WTC11 (cell line): Measurements from ENCODE around the gene PUDP. TPM values are rescaled to one million over a fixed set of nuclear protein-coding genes. Genes with fewer than 3 reads are reported as not detected.

Source experiments
- ATAC-seq: fragments of 200-7000 bp; cut with Tn5 transposase; 2 replicates; pipeline ENCODE4 v1.10.0; 2021; ENCODE audit warnings: mild to moderate bottlenecking, moderate library complexity
- CTCF ChIA-PET: fragments of 300-600 bp; sonication (Branson Sonifier 250); formaldehyde crosslinking; loops from one replicate; lab custom pipeline; 2021; ENCODE audit warnings: antibody characterized with exemption; lab: Charles Lee
- POLR2A ChIA-PET: fragments of 350-600 bp; sonication (Branson Sonifier 250); formaldehyde crosslinking; loops from one replicate; lab custom pipeline; 2021; ENCODE audit warnings: antibody characterized with exemption; lab: Charles Lee
- DNase-seq: peaks from one replicate; pipeline ENCODE4 v3.0.0; 2021; ENCODE audit warnings: low spot score
- H3K27ac Mint-ChIP-seq: 2 replicates; pipeline ENCODE4 v1.8.0; 2021; ENCODE audit warnings: mixed read lengths
- H3K27me3 Mint-ChIP-seq: 2 replicates; pipeline ENCODE4 v1.8.0; 2021; ENCODE audit warnings: low read depth, mild to moderate bottlenecking, moderate library complexity, mixed read lengths
- H3K36me3 Mint-ChIP-seq: 2 replicates; pipeline ENCODE4 v1.8.0; 2021; ENCODE audit warnings: mixed read lengths
- H3K4me1 Mint-ChIP-seq: 2 replicates; pipeline ENCODE4 v1.8.0; 2022; ENCODE audit warnings: mixed read lengths
- H3K4me3 Mint-ChIP-seq: 2 replicates; pipeline ENCODE4 v1.8.0; 2021; ENCODE audit warnings: mild to moderate bottlenecking, moderate library complexity, mixed read lengths
- H3K9me3 Mint-ChIP-seq: 2 replicates; pipeline ENCODE4 v1.8.0; 2021; ENCODE audit warnings: mixed read lengths
- ATF1 ChIP-seq: sonication (generic); formaldehyde crosslinking; IDR thresholded peaks from 2 replicates; pipeline ENCODE4 v1.8.1; 2023; ENCODE audit warnings: mild to moderate bottlenecking, moderate library complexity, missing genetic modification reagents
- ATF6 ChIP-seq: sonication (generic); formaldehyde crosslinking; IDR thresholded peaks from 2 replicates; pipeline ENCODE4 v1.8.1; 2023; ENCODE audit warnings: mild to moderate bottlenecking, missing genetic modification reagents
- CBFB ChIP-seq: sonication (generic); formaldehyde crosslinking; IDR thresholded peaks from 2 replicates; pipeline ENCODE4 v1.8.1; 2022; ENCODE audit warnings: mild to moderate bottlenecking, low read depth, missing genetic modification reagents
- CREB1 ChIP-seq: sonication (generic); formaldehyde crosslinking; IDR thresholded peaks from 2 replicates; pipeline ENCODE4 v1.8.0; 2023; ENCODE audit warnings: mild to moderate bottlenecking, missing genetic modification reagents
- ERG ChIP-seq: fragments of 250-450 bp; sonication (Bioruptor Pico); IDR thresholded peaks from 2 replicates; pipeline ENCODE4 v1.8.0; 2021; ENCODE audit warnings: mild to moderate bottlenecking
- FOXP4 ChIP-seq: sonication (generic); formaldehyde crosslinking; IDR thresholded peaks from 2 replicates; pipeline ENCODE4 v1.8.0; 2022; ENCODE audit warnings: mild to moderate bottlenecking, missing genetic modification reagents
- GRHL2 ChIP-seq: fragments of 250-450 bp; sonication (Bioruptor Pico); IDR thresholded peaks from 2 replicates; pipeline ENCODE4 v1.8.0; 2022; ENCODE audit warnings: mild to moderate bottlenecking, moderate library complexity; ENCODE audit not compliant: insufficient replicate concordance, severe bottlenecking
- IRF1 ChIP-seq: sonication (generic); formaldehyde crosslinking; IDR thresholded peaks from 2 replicates; pipeline ENCODE4 v1.8.0; 2023; ENCODE audit warnings: missing genetic modification reagents
- KAT7 ChIP-seq: sonication (generic); formaldehyde crosslinking; IDR thresholded peaks from 2 replicates; pipeline ENCODE4 v1.8.1; 2023; ENCODE audit warnings: missing genetic modification reagents, mild to moderate bottlenecking, borderline replicate concordance
- PRDM15 ChIP-seq: sonication (generic); formaldehyde crosslinking; IDR thresholded peaks from 2 replicates; pipeline ENCODE4 v1.8.0; 2022; ENCODE audit warnings: missing genetic modification reagents
- SOX15 ChIP-seq: fragments of 250-450 bp; sonication (Bioruptor Pico); IDR thresholded peaks from 2 replicates; pipeline ENCODE4 v1.9.0; 2021; ENCODE audit warnings: mild to moderate bottlenecking
- SP1 ChIP-seq: sonication (generic); formaldehyde crosslinking; conservative IDR thresholded peaks from 2 replicates; pipeline ENCODE4 v1.8.1; 2022; ENCODE audit warnings: missing genetic modification reagents
- TEAD1 ChIP-seq: sonication (generic); formaldehyde crosslinking; IDR thresholded peaks from 2 replicates; pipeline ENCODE4 v1.8.0; 2022; ENCODE audit warnings: mild to moderate bottlenecking, missing genetic modification reagents
- USF2 ChIP-seq: sonication (generic); formaldehyde crosslinking; IDR thresholded peaks from 2 replicates; pipeline ENCODE4 v1.8.1; 2023; ENCODE audit warnings: mild to moderate bottlenecking, missing genetic modification reagents, moderate library complexity
- ZNF263 ChIP-seq: sonication (generic); formaldehyde crosslinking; IDR thresholded peaks from 2 replicates; pipeline ENCODE4 v1.8.1; 2022; ENCODE audit warnings: low read depth, mild to moderate bottlenecking, moderate library complexity, missing genetic modification reagents
- ZNF425 ChIP-seq: fragments of 250-450 bp; sonication (Bioruptor Pico); conservative IDR thresholded peaks from 2 replicates; pipeline ENCODE4 v1.9.0; 2021; ENCODE audit warnings: mild to moderate bottlenecking
- ZNF532 ChIP-seq: fragments of 250-450 bp; sonication (Bioruptor Pico); IDR thresholded peaks from 2 replicates; pipeline ENCODE4 v1.9.0; 2021; ENCODE audit warnings: mild to moderate bottlenecking, borderline replicate concordance
- total RNA-seq: library from RNA; stranded (reverse); gene quantifications from 3 replicates; pipeline ENCODE4 v1.2.3, GENCODE V29; 2021

The PUDP gene
- total RNA-seq, 1 experiment from 2014 or later = 20.8 TPM

- no peak for ATAC-seq
- H3K36me3 Mint-ChIP-seq = no peaks in the 10 kb centered on the region
- TF ChIP-seq KAT7 (CRISPR knock-in tag) (no peak), SP1 (CRISPR knock-in tag) (no peak), TEAD1 (CRISPR knock-in tag) (no peak), USF2 (CRISPR knock-in tag) (no peak), ERG (no peak), FOXP4 (CRISPR knock-in tag) (no peak), CREB1 (CRISPR knock-in tag) (no peak), IRF1 (CRISPR knock-in tag) (no peak), ATF1 (CRISPR knock-in tag) (no peak), ZNF532 (CRISPR knock-in tag) (no peak), ZNF263 (CRISPR knock-in tag) (no peak), ZNF425 (CRISPR knock-in tag) (no peak), CBFB (no peak), PRDM15 (CRISPR knock-in tag) (no peak), SOX15 (CRISPR knock-in tag) (no peak), GRHL2 (CRISPR knock-in tag) (no peak), ATF6 (CRISPR knock-in tag) (no peak)
- no peaks in the 10 kb centered on the region for H3K27me3 Mint-ChIP-seq
- H3K4me3 Mint-ChIP-seq = no peak overlapping the region
- POLR2A ChIA-PET = no interaction called here
- no peak for DNase-seq
- no peaks in the 10 kb centered on the region for H3K9me3 Mint-ChIP-seq
- peaks cover 44% of the 10 kb centered on the region for H3K4me1 Mint-ChIP-seq
- H3K27ac Mint-ChIP-seq = no peak overlapping the region
- CTCF ChIA-PET = no interaction called here
These were observed 63.1 kb downstream of the PUDP start for GRCh38 chrX:7084841-7085240.
